ENCODE data around the gene MRPS27. TPM values are rescaled to one million over a fixed set of nuclear protein-coding genes. Genes with fewer than 3 reads are reported as not detected.
"Not testable (repeated sequence)": the region's sequence is repeated elsewhere in the genome, so short reads cannot be mapped to it uniquely, and the experiment has no call there.

Gene MRPS27
- total and polyA plus RNA-seq, 4 donors = 17.6 to 38.7 (median 34.9) TPM

- H3K9ac ChIP-seq (ENCODE audit: low read depth in 1 of 2, low read length in 2 of 2) = no peak overlapping the region
- no peaks in the 10 kb centered on the region for H3K27me3 ChIP-seq (ENCODE audit: control insufficient read depth in 4 of 4, insufficient read depth in 4 of 4, low read length in 3 of 4)
- WGBS = 85% methylated on average over 4 of the region's 4 CpGs
- no peaks in the 10 kb centered on the region for H3K9me3 ChIP-seq (ENCODE audit: control insufficient read depth in 4 of 4, low read length in 3 of 4)
- no peak overlapping the region for H3K4me3 ChIP-seq (ENCODE audit: low read depth in 1 of 3, low read length in 3 of 3)
- TF ChIP-seq YY1 (IDR thresholded peaks at IDR 0.05) (no peak), NR2F2 (IDR thresholded peaks at IDR 0.05) (no peak), FOXA1 (IDR thresholded peaks at IDR 0.05) (no peak), RXRA (IDR thresholded peaks at IDR 0.05) (no peak), FOXA2 (IDR thresholded peaks at IDR 0.05) (no peak), MAX (IDR thresholded peaks at IDR 0.05) (no peak), JUND (IDR thresholded peaks at IDR 0.05) (no peak), HNF4G (IDR thresholded peaks at IDR 0.05) (no peak), CTCF (IDR thresholded peaks at IDR 0.05; ENCODE audit: low read depth, low read length, missing input control) (no peak), SP1 (IDR thresholded peaks at IDR 0.05) (no peak), GABPA (IDR thresholded peaks at IDR 0.05 in 1 of 2, conservative IDR thresholded peaks at IDR 0.05 in 1 of 2) (no peak), EGR1 (IDR thresholded peaks at IDR 0.05; ENCODE audit: low read depth in 2 of 2) (no peak), TAF1 (conservative IDR thresholded peaks at IDR 0.05) (no peak)
- TF ChIP-seq, protein P1, sequence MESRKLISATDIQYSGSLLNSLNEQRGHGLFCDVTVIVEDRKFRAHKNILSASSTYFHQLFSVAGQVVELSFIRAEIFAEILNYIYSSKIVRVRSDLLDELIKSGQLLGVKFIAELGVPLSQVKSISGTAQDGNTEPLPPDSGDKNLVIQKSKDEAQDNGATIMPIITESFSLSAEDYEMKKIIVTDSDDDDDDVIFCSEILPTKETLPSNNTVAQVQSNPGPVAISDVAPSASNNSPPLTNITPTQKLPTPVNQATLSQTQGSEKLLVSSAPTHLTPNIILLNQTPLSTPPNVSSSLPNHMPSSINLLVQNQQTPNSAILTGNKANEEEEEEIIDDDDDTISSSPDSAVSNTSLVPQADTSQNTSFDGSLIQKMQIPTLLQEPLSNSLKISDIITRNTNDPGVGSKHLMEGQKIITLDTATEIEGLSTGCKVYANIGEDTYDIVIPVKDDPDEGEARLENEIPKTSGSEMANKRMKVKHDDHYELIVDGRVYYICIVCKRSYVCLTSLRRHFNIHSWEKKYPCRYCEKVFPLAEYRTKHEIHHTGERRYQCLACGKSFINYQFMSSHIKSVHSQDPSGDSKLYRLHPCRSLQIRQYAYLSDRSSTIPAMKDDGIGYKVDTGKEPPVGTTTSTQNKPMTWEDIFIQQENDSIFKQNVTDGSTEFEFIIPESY (IDR thresholded peaks at IDR 0.05) = no peak
- TF ChIP-seq, protein P2, sequence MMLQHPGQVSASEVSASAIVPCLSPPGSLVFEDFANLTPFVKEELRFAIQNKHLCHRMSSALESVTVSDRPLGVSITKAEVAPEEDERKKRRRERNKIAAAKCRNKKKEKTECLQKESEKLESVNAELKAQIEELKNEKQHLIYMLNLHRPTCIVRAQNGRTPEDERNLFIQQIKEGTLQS (IDR thresholded peaks at IDR 0.05) = no peak
- H3K36me3 ChIP-seq (ENCODE audit: control insufficient read depth in 4 of 4, insufficient read depth in 3 of 4, low read depth in 1 of 4, low read length in 3 of 4) = peaks cover 4 to 37% (median 16%) of the 10 kb centered on the region in 4 donors
- peaks cover 0 to 6% (median 2%) of the 10 kb centered on the region in 4 donors for H3K4me1 ChIP-seq (ENCODE audit: control insufficient read depth in 4 of 4, insufficient read depth in 4 of 4, low read length in 3 of 4)
- no peak overlapping the region for H3K27ac ChIP-seq (ENCODE audit: low read depth in 1 of 2, low read length in 2 of 2)
- no peak for DNase-seq (ENCODE audit: low spot score)
Measured at GRCh38 chr5:72325566-72326305, 5.7 kb upstream of the MRPS27 start.

DNA sequence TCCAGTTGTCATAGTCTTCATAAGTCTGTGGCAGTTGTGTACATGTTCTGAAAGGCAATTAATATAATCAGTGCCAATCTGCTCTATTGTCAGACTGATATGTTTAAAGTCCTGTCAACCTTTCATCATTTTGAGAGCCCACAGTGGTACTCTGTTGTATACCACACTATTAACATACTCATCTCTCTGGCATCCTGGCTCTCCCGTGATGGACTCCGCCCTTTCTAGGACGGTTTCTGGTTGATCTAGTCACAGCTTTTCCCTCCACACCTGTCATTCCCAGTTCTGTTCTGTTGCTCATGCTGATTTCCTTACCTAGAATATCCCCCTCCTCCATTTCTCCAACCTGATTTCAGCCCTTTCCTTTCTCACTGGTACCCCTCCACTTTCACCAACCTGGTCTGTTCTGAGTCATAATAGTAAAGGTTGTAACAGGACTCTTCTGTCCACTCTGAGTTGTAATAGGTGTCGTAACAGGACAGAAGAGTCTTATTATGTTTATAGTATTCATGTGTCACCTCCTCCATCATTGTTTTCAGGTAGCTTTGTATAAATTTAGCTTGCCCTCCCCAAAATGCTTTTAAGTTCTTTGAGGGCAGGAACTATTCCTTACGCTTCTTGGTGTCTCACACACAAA is 4.3 kb upstream of the MRPS27 start:
- H3K27me3 ChIP-seq (ENCODE audit: control insufficient read depth in 4 of 4, insufficient read depth in 4 of 4, low read length in 3 of 4) = no peaks in the 10 kb centered on the region
- WGBS = 94% methylated on average over 5 of the region's 5 CpGs
- H3K9ac ChIP-seq (ENCODE audit: low read depth in 1 of 2, low read length in 2 of 2) = no peak overlapping the region
- DNase-seq (ENCODE audit: low spot score) = no peak
- no peak overlapping the region for H3K4me3 ChIP-seq (ENCODE audit: low read depth in 1 of 3, low read length in 3 of 3)
- TF ChIP-seq FOXA1 (IDR thresholded peaks at IDR 0.05) (no peak), RAD21 (IDR thresholded peaks at IDR 0.05) (no peak)
- peaks cover 4 to 33% (median 12%) of the 10 kb centered on the region in 4 donors for H3K36me3 ChIP-seq (ENCODE audit: control insufficient read depth in 4 of 4, insufficient read depth in 3 of 4, low read depth in 1 of 4, low read length in 3 of 4)
- no peak overlapping the region for H3K27ac ChIP-seq (ENCODE audit: low read depth in 1 of 2, low read length in 2 of 2)
- no peaks in the 10 kb centered on the region for H3K9me3 ChIP-seq (ENCODE audit: control insufficient read depth in 4 of 4, low read length in 3 of 4)
- H3K4me1 ChIP-seq (ENCODE audit: control insufficient read depth in 4 of 4, insufficient read depth in 4 of 4, low read length in 3 of 4) = peaks cover 0 to 10% (median 4%) of the 10 kb centered on the region in 4 donors

DNA sequence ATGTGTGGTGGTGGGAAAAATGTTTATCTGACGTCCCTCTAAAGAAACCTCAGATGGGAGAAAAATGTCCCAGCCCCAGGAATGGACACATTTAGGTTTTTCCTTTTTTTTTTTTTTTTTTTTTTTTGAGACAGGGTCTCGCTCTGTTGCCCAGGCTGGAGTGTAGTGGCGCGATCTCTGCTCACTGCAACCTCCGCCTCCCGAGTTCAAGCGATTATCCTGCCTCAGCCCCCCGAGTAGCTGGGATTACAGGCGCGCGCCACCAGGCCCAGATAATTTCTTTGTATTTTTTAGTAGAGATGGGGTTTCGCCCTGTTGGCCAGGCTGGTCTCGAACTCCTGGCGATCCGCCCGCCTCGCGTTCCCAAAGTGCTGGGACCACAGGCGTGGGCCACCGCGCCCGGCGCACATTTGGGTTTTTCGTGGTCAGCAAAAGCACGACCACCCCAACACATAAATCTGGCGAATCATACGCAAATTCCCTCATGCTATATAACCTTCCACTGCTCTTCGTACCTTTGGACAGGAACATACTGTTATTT is 535 bp downstream of the MRPS27 start:
- peak overlapping the region; percentile 75 to 99 (median 97) for H3K4me3 ChIP-seq (ENCODE audit: low read depth in 1 of 3, low read length in 3 of 3)
- peak overlapping the region; percentile 40 to 75 for H3K9ac ChIP-seq (ENCODE audit: low read depth in 1 of 2, low read length in 2 of 2)
- H3K4me1 ChIP-seq (ENCODE audit: control insufficient read depth in 4 of 4, insufficient read depth in 4 of 4, low read length in 3 of 4) = peaks cover 0 to 21% (median 5%) of the 10 kb centered on the region in 4 donors
- H3K36me3 ChIP-seq (ENCODE audit: control insufficient read depth in 4 of 4, insufficient read depth in 3 of 4, low read depth in 1 of 4, low read length in 3 of 4); H3K27me3 ChIP-seq (ENCODE audit: control insufficient read depth in 4 of 4, insufficient read depth in 4 of 4, low read length in 3 of 4); H3K9me3 ChIP-seq (ENCODE audit: control insufficient read depth in 4 of 4, low read length in 3 of 4): not testable (repeated sequence)
- H3K27ac ChIP-seq (ENCODE audit: low read depth in 1 of 2, low read length in 2 of 2) = peak overlapping the region; percentile 68 to 73
- WGBS = 7% methylated on average over 28 of the region's 28 CpGs
- DNase-seq (ENCODE audit: low spot score) = peak; percentile 60

Data from liver (tissue), 9 donors.